PC-3 (cell line): ENCODE measurements around the gene WFS1. TPM values are rescaled to one million over a fixed set of nuclear protein-coding genes. Genes with fewer than 3 reads are reported as not detected.

Source experiments
- ATAC-seq: fragments of 200-7000 bp; cut with Tn5 transposase; 2 replicates; pipeline ENCODE4 v1.9.1; 2020; ENCODE audit warnings: mild to moderate bottlenecking, moderate library complexity
- BruUV-seq: library from RNA; stranded (reverse); fragments of 400-500 nt; replicated peaks from 2 replicates; lab custom pipeline; 2021; lab: Mats Ljungman, UMichigan
- CTCF ChIA-PET: fragments of 300-600 bp; sonication (Branson Sonifier 250); formaldehyde crosslinking; loops from one replicate; lab custom pipeline; 2022; ENCODE audit warnings: antibody characterized with exemption; lab: Charles Lee
- POLR2A ChIA-PET: fragments of 300-600 bp; sonication (Branson Sonifier 250); formaldehyde crosslinking; loops from one replicate; lab custom pipeline; 2022; ENCODE audit warnings: antibody characterized with exemption; ENCODE audit not compliant: unreplicated experiment; lab: Charles Lee
- DNase-seq: peaks from one replicate; pipeline ENCODE4 v3.0.0-alpha.2; 2015
- H2AFZ ChIP-seq: fragments of 300-600 bp; sonication (generic); 2 replicates; pipeline ENCODE4 v1.6.0; 2016; ENCODE audit warnings: antibody characterized with exemption, low read length
- H3F3A ChIP-seq: fragments of 300-600 bp; sonication (generic); one replicate; pipeline ENCODE4 v1.6.0; 2017; ENCODE audit warnings: antibody characterized with exemption, low read length, control low read depth, mild to moderate bottlenecking; ENCODE audit not compliant: unreplicated experiment
- H3K27ac ChIP-seq: fragments of 300-600 bp; sonication (generic); 2 replicates; pipeline ENCODE4 v1.5.1; 2016; ENCODE audit warnings: mild to moderate bottlenecking, low read length
- H3K27me3 ChIP-seq: fragments of 300-600 bp; sonication (generic); 2 replicates; pipeline ENCODE4 v1.6.1; 2016; ENCODE audit warnings: low read length, mixed read lengths
- H3K36me3 ChIP-seq: fragments of 300-600 bp; sonication (generic); 2 replicates; pipeline ENCODE4 v1.6.1; 2016; ENCODE audit warnings: low read depth, mixed run types, low read length, mixed read lengths
- H3K4me1 ChIP-seq: fragments of 300-600 bp; sonication (generic); 2 replicates; pipeline ENCODE4 v1.5.1; 2016; ENCODE audit warnings: low read length; ENCODE audit not compliant: insufficient read depth
- H3K4me2 ChIP-seq: fragments of 300-600 bp; sonication (generic); 2 replicates; pipeline ENCODE4 v1.6.0; 2016; ENCODE audit warnings: low read length
- H3K4me3 ChIP-seq: fragments of 300-600 bp; sonication (generic); 2 replicates; pipeline ENCODE4 v1.5.1; 2016; ENCODE audit warnings: mild to moderate bottlenecking, low read length, mixed read lengths
- H3K79me2 ChIP-seq: fragments of 300-600 bp; sonication (generic); 2 replicates; pipeline ENCODE4 v1.6.1; 2017; ENCODE audit warnings: low read length, mixed read lengths
- H3K9ac ChIP-seq: fragments of 300-600 bp; sonication (generic); 2 replicates; pipeline ENCODE4 v1.6.0; 2016; ENCODE audit warnings: mild to moderate bottlenecking, low read length
- H3K9me2 ChIP-seq: fragments of 300-600 bp; sonication (generic); replicated peaks from 2 replicates; pipeline ENCODE4 v1.6.1; 2016; ENCODE audit warnings: mixed run types, low read length, mixed read lengths
- H3K9me3 ChIP-seq: fragments of 300-600 bp; sonication (generic); 2 replicates; pipeline ENCODE4 v1.6.1; 2016; ENCODE audit warnings: low read length, mixed read lengths
- H4K20me1 ChIP-seq: fragments of 300-600 bp; sonication (generic); 2 replicates; pipeline ENCODE4 v1.6.1; 2016; ENCODE audit warnings: low read length, mixed read lengths
- EZH2 ChIP-seq: fragments of 300-600 bp; sonication (generic); IDR thresholded peaks from one replicate; pipeline ENCODE4 v1.6.1; 2017; ENCODE audit warnings: antibody characterized with exemption, mild to moderate bottlenecking, low read length; ENCODE audit not compliant: unreplicated experiment
- EZH2phosphoT487 ChIP-seq: fragments of 300-600 bp; sonication (generic); IDR thresholded peaks from 2 replicates; pipeline ENCODE4 v1.6.1; 2018; ENCODE audit warnings: mild to moderate bottlenecking, antibody characterized with exemption, low read length, borderline replicate concordance
- intact Hi-C: fragments of 100-400 bp; cut with micrococcal nuclease; formaldehyde crosslinking; loops from 2 replicates; pipeline ENCODE4 v1.9.0; 2023
- total RNA-seq: library from RNA; depleted of rRNA; stranded (reverse); fragments of >200 nt; gene quantifications from 2 replicates; pipeline ENCODE4 v1.2.3, GENCODE V29; 2014
- TF ChIP-seq, protein P1 (sequence below): fragments of 300-600 bp; sonication (generic); conservative IDR thresholded peaks from 2 replicates; pipeline ENCODE4 v1.5.1; 2017; ENCODE audit warnings: antibody characterized with exemption, low read depth, mild to moderate bottlenecking, low read length

Gene WFS1
- total RNA-seq, 1 experiment from 2014 or later = 35.7 TPM

DNA sequence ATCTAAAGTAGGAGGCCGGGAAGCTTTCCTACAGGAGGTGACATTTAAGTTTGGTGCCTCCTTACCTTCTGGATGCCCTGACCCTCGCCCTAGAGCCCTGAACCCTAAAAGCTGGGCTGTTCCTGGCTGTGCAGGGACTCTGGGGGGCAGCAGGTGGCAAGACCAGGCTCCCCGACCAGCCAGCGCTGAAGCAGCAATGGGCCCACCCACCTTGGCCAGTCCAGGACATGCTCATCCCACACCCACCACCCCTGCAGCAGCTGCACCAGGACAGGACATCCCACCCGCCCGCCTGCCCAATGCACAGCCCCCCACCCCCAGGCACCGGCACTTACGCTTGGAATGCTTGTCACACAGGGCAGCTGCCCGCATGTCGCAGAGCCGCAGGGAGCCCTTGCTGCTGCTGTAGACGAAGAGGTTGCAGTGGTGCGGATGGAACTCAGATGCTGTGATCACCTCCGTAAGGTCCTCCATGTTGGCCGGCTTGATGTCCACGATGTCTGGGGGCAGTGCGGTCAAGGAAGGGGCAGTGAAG lies 77.9 kb downstream of the WFS1 start:
- H2AFZ ChIP-seq = no peak overlapping the region
- DNase-seq = no peak
- no TSS peak for BruUV-seq
- no peaks in the 10 kb centered on the region for H3K9me3 ChIP-seq
- TF ChIP-seq, protein P1, sequence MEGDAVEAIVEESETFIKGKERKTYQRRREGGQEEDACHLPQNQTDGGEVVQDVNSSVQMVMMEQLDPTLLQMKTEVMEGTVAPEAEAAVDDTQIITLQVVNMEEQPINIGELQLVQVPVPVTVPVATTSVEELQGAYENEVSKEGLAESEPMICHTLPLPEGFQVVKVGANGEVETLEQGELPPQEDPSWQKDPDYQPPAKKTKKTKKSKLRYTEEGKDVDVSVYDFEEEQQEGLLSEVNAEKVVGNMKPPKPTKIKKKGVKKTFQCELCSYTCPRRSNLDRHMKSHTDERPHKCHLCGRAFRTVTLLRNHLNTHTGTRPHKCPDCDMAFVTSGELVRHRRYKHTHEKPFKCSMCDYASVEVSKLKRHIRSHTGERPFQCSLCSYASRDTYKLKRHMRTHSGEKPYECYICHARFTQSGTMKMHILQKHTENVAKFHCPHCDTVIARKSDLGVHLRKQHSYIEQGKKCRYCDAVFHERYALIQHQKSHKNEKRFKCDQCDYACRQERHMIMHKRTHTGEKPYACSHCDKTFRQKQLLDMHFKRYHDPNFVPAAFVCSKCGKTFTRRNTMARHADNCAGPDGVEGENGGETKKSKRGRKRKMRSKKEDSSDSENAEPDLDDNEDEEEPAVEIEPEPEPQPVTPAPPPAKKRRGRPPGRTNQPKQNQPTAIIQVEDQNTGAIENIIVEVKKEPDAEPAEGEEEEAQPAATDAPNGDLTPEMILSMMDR = no peak
- TF ChIP-seq EZH2phosphoT487 = no peak
- TF ChIP-seq EZH2 = no peak
- no peaks in the 10 kb centered on the region for H4K20me1 ChIP-seq
- CTCF ChIA-PET = no interaction called here
- H3K36me3 ChIP-seq = no peaks in the 10 kb centered on the region
- H3K4me1 ChIP-seq = peaks cover 27% of the 10 kb centered on the region
- no peak overlapping the region for H3K4me2 ChIP-seq
- ATAC-seq = no peak
- no peaks in the 10 kb centered on the region for H3K79me2 ChIP-seq
- no peaks in the 10 kb centered on the region for H3F3A ChIP-seq
- no peaks in the 10 kb centered on the region for H3K27me3 ChIP-seq
- no peak overlapping the region for H3K27ac ChIP-seq
- H3K4me3 ChIP-seq = no peak overlapping the region
- H3K9ac ChIP-seq = no peak overlapping the region
- POLR2A ChIA-PET = no interaction called here
- intact Hi-C loops = no loop called here
- H3K9me2 ChIP-seq = no peaks in the 10 kb centered on the region

DNA sequence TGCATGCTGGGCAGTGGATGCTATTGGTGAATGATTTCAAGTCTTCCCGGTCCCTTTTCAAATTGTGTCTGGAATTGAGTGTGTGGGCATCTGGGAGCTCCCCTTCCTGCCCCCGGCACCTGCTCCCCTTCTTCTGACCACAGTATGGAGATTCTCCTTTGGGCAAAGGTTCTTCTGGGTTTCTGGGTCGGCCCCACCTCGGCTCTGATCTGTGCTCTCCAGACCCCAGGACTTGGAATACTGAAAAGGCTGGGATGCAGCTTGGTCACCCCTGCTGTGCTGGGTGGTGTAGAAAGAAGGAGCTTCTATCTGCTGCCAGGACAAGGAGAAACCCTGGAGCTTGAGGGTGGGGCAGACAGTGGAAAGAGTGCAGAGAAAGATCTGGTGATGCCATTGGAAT lies 78.8 kb downstream of the WFS1 start:
- H3K79me2 ChIP-seq = no peaks in the 10 kb centered on the region
- intact Hi-C loops = no loop called here
- peaks cover 19% of the 10 kb centered on the region for H3K4me1 ChIP-seq
- no TSS peak for BruUV-seq
- no peaks in the 10 kb centered on the region for H4K20me1 ChIP-seq
- ATAC-seq = no peak
- no peak overlapping the region for H2AFZ ChIP-seq
- no peaks in the 10 kb centered on the region for H3K9me2 ChIP-seq
- H3K27me3 ChIP-seq = no peaks in the 10 kb centered on the region
- ChIA-PET CTCF (no interaction called here), POLR2A (no interaction called here)
- H3K9ac ChIP-seq = no peak overlapping the region
- H3K4me3 ChIP-seq = no peak overlapping the region
- no peak for DNase-seq
- no peaks in the 10 kb centered on the region for H3K9me3 ChIP-seq
- no peaks in the 10 kb centered on the region for H3K36me3 ChIP-seq
- TF ChIP-seq EZH2phosphoT487 = no peak
- TF ChIP-seq EZH2 = no peak
- TF ChIP-seq, protein P1 = no peak
- no peak overlapping the region for H3K27ac ChIP-seq
- no peaks in the 10 kb centered on the region for H3F3A ChIP-seq
- no peak overlapping the region for H3K4me2 ChIP-seq

DNA sequence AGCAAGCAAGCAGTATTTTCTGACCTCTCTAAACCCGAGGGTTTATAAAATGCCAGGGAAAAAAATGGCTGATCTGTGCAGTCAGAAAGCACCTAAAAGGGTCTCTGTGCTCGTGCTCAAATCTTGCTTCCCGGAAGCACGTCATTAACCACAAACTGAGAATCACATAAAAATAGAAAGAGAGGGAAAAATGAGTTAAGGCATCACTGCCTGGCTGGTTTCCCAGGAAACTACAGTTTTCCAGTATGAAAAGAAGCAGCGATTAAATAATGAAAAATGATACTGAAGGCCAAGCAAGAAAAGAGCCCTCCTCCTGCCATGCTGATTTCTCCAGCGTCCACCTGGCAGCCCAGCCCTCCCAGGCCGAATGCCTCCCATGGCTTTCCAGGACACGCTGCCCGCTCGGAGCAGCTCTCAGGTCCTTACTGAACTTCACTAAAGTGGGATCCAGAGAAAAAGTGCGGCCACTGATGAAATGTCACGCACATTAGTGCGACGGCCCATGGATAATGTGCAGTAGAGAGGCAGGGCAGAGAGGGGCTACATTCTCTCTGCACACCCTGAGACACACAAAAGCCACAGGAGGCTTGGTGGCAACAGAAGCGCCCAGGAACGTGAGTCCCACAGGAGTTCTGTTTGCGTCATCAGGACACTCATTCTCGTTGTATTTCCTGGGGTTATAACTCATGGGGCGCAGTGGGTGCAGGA lies 80.4 kb downstream of the WFS1 start:
- H3K9ac ChIP-seq = no peak overlapping the region; the same call in 1 of the 2 replicates
- H3F3A ChIP-seq = no peaks in the 10 kb centered on the region
- H3K4me1 ChIP-seq = peaks cover 5% of the 10 kb centered on the region
- no peak overlapping the region for H2AFZ ChIP-seq
- H3K9me2 ChIP-seq = no peaks in the 10 kb centered on the region
- H3K36me3 ChIP-seq = no peaks in the 10 kb centered on the region
- H3K27me3 ChIP-seq = no peaks in the 10 kb centered on the region
- H3K4me3 ChIP-seq = no peak overlapping the region
- no peak for DNase-seq
- no peak for ATAC-seq
- no peaks in the 10 kb centered on the region for H3K9me3 ChIP-seq
- TF ChIP-seq EZH2 (no peak), EZH2phosphoT487 (no peak)
- TF ChIP-seq, protein P1 = no peak
- ChIA-PET POLR2A (no interaction called here), CTCF (no interaction called here)
- no peaks in the 10 kb centered on the region for H4K20me1 ChIP-seq
- no peaks in the 10 kb centered on the region for H3K79me2 ChIP-seq
- peak overlapping the region; percentile 9; the same call in 1 of the 2 replicates for H3K27ac ChIP-seq
- intact Hi-C loops = no loop called here
- no TSS peak for BruUV-seq
- H3K4me2 ChIP-seq = no peak overlapping the region
